Stomach (tissue), 4 donors: ENCODE results near the gene KY.

ENCODE experiments used
- CTCF ChIP-seq, 7 experiments: fragments of 450-650 bp in 4 of 7; fragments of 200-600 bp in 3 of 7; sonication (generic) in 3 of 7; IDR thresholded peaks; one replicate each; pipeline ENCODE4 v1.5.1; 2016 to 2019; ENCODE audit warnings: antibody characterized with exemption in 7 of 7, control low read depth in 2 of 7, mild to moderate bottlenecking in 1 of 7
- POLR2AphosphoS5 ChIP-seq, 3 donors: sonication (generic); formaldehyde crosslinking; IDR thresholded peaks; one replicate each; pipeline ENCODE4 v1.6.1; 2016; ENCODE audit warnings: antibody characterized with exemption in 3 of 3

GRCh38 chr3:134594331-134594741, 56.5 kb downstream of the KY start:
- TF ChIP-seq POLR2AphosphoS5 (IDR thresholded peaks at IDR 0.05) (no peak), CTCF (IDR thresholded peaks at IDR 0.05) (no peak)
